H9 (cell line): Measurements from ENCODE around the gene KRT9. TPM values are rescaled to one million over a fixed set of nuclear protein-coding genes. Genes with fewer than 3 reads are reported as not detected.
A peak's percentile ranks its signal among the peaks of the same experiment; 100 is the strongest.
"Not testable (repeated sequence)": the region's sequence is repeated elsewhere in the genome, so short reads cannot be mapped to it uniquely, and the experiment has no call there.

Experiments used
- DNase-seq: peaks from one replicate; pipeline ENCODE4 v3.0.0-alpha.2; 2017
- H2AFZ ChIP-seq: one replicate; pipeline ENCODE4 v1.6.1; 2013; ENCODE audit warnings: mild to moderate bottlenecking, low read length, control low read depth, moderate library complexity
- H2AK5ac ChIP-seq: 2 replicates; pipeline ENCODE4 v1.6.1; 2013; ENCODE audit warnings: low read length, control low read depth, mixed read lengths; ENCODE audit not compliant: insufficient read length
- H2BK120ac ChIP-seq: one replicate; pipeline ENCODE4 v1.6.1; 2013; ENCODE audit warnings: low read depth, mild to moderate bottlenecking, low read length, control low read depth, inconsistent platforms; ENCODE audit not compliant: poor library complexity, severe bottlenecking
- H2BK12ac ChIP-seq: 2 replicates; pipeline ENCODE4 v1.6.1; 2013; ENCODE audit warnings: low read length, control low read depth, mixed read lengths, low read depth; ENCODE audit not compliant: insufficient read length
- H2BK15ac ChIP-seq: 2 replicates; pipeline ENCODE4 v1.6.1; 2013; ENCODE audit warnings: low read depth, low read length, control low read depth
- H2BK20ac ChIP-seq: one replicate; pipeline ENCODE4 v1.6.1; 2013; ENCODE audit warnings: low read depth, mild to moderate bottlenecking, low read length, control low read depth, inconsistent platforms; ENCODE audit not compliant: poor library complexity, severe bottlenecking
- H2BK5ac ChIP-seq: 2 replicates; pipeline ENCODE4 v1.6.1; 2013; ENCODE audit warnings: low read length, control low read depth, mixed read lengths; ENCODE audit not compliant: insufficient read length
- H3K14ac ChIP-seq: 2 replicates; pipeline ENCODE4 v1.6.1; 2013; ENCODE audit warnings: low read length, control low read depth; ENCODE audit not compliant: insufficient read depth
- H3K18ac ChIP-seq: 2 replicates; pipeline ENCODE4 v1.6.1; 2013; ENCODE audit warnings: low read depth, mild to moderate bottlenecking, mixed read lengths, low read length, control low read depth; ENCODE audit not compliant: insufficient read length
- H3K23ac ChIP-seq: 2 replicates; pipeline ENCODE4 v1.6.1; 2013; ENCODE audit warnings: low read length, control low read depth, mixed read lengths, low read depth; ENCODE audit not compliant: insufficient read length
- H3K23me2 ChIP-seq: 2 replicates; pipeline ENCODE4 v1.6.1; 2013; ENCODE audit warnings: low read depth, mild to moderate bottlenecking, mixed read lengths, low read length, control low read depth; ENCODE audit not compliant: insufficient read length, poor library complexity, severe bottlenecking
- H3K27ac ChIP-seq: 2 replicates; pipeline ENCODE4 v1.5.1; 2013; ENCODE audit warnings: low read length, control low read depth, mixed read lengths, low read depth; ENCODE audit not compliant: insufficient read length
- H3K27me3 ChIP-seq: 2 replicates; pipeline ENCODE4 v1.6.1; 2013; ENCODE audit warnings: low read length, control low read depth, inconsistent platforms; ENCODE audit not compliant: insufficient read depth
- H3K4ac ChIP-seq: 2 replicates; pipeline ENCODE4 v1.6.1; 2013; ENCODE audit warnings: low read depth, mild to moderate bottlenecking, control low read depth, inconsistent platforms, low read length, moderate library complexity
- H3K4me1 ChIP-seq: 2 replicates; pipeline ENCODE4 v1.6.1; 2013; ENCODE audit warnings: low read length, control low read depth, inconsistent platforms; ENCODE audit not compliant: insufficient read depth
- H3K4me2 ChIP-seq: 2 replicates; pipeline ENCODE4 v1.6.1; 2013; ENCODE audit warnings: low read length, control low read depth, mixed read lengths; ENCODE audit not compliant: insufficient read length, insufficient read depth
- H3K56ac ChIP-seq: 2 replicates; pipeline ENCODE4 v1.6.1; 2013; ENCODE audit warnings: low read depth, mild to moderate bottlenecking, mixed read lengths, low read length, control low read depth; ENCODE audit not compliant: insufficient read length
- H3K79me1 ChIP-seq: 2 replicates; pipeline ENCODE4 v1.6.1; 2013; ENCODE audit warnings: low read depth, mild to moderate bottlenecking, moderate library complexity, low read length, control low read depth, inconsistent platforms; ENCODE audit not compliant: insufficient read depth, poor library complexity, severe bottlenecking
- H3K79me2 ChIP-seq: 2 replicates; pipeline ENCODE4 v1.6.1; 2013; ENCODE audit warnings: low read length, control low read depth, inconsistent platforms; ENCODE audit not compliant: insufficient read depth
- H3K9ac ChIP-seq: 2 replicates; pipeline ENCODE4 v1.6.1; 2013; ENCODE audit warnings: low read length, control low read depth, mixed read lengths; ENCODE audit not compliant: insufficient read length; ENCODE audit errors: extremely low read depth
- H3K9me3 ChIP-seq: one replicate; pipeline ENCODE4 v1.6.1; 2013; ENCODE audit warnings: low read depth, low read length, inconsistent platforms; ENCODE audit not compliant: control insufficient read depth
- H3T11ph ChIP-seq: one replicate; pipeline ENCODE4 v1.6.1; 2013; ENCODE audit warnings: mild to moderate bottlenecking, low read length, control low read depth, inconsistent platforms
- H4K20me1 ChIP-seq: one replicate; pipeline ENCODE4 v1.6.1; 2013; ENCODE audit not compliant: control insufficient read depth, insufficient read length, insufficient read depth
- H4K5ac ChIP-seq: 2 replicates; pipeline ENCODE4 v1.6.1; 2013; ENCODE audit warnings: low read depth, mild to moderate bottlenecking, mixed read lengths, low read length, control low read depth; ENCODE audit not compliant: insufficient read length
- H4K8ac ChIP-seq: replicated peaks from 2 replicates; pipeline ENCODE4 v1.6.1; 2013; ENCODE audit warnings: low read length, control low read depth, mixed read lengths, low read depth; ENCODE audit not compliant: insufficient read length
- H4K91ac ChIP-seq: 2 replicates; pipeline ENCODE4 v1.6.1; 2013; ENCODE audit warnings: low read depth, mild to moderate bottlenecking, moderate library complexity, mixed read lengths, low read length, control low read depth; ENCODE audit not compliant: insufficient read length
- H3K27ac Mint-ChIP-seq, 3 experiments: 2 replicates in 2 of 3; 3 replicates in 1 of 3; pipeline ENCODE4 v1.8.0; 2020 to 2021; ENCODE audit warnings: mixed read lengths in 3 of 3, mild to moderate bottlenecking in 1 of 3, moderate library complexity in 1 of 3
- H3K27me3 Mint-ChIP-seq: 2 replicates; pipeline ENCODE4 v1.8.0; 2021; ENCODE audit warnings: low read depth, mild to moderate bottlenecking, moderate library complexity, mixed read lengths
- H3K36me3 Mint-ChIP-seq, 3 experiments: 2 replicates in 2 of 3; 3 replicates in 1 of 3; pipeline ENCODE4 v1.8.0; 2020 to 2021; ENCODE audit warnings: low read depth in 3 of 3, mixed read lengths in 3 of 3; ENCODE audit not compliant: insufficient read depth in 1 of 3
- H3K4me1 Mint-ChIP-seq, 2 experiments: 2 replicates each; pipeline ENCODE4 v1.8.0; 2020; ENCODE audit warnings: mixed read lengths in 2 of 2
- H3K4me3 Mint-ChIP-seq, 2 experiments: 2 replicates in 1 of 2; 3 replicates in 1 of 2; pipeline ENCODE4 v1.8.0; 2020 to 2021; ENCODE audit warnings: mild to moderate bottlenecking in 2 of 2, mixed read lengths in 2 of 2, moderate library complexity in 1 of 2
- H3K9me3 Mint-ChIP-seq, 2 experiments: 2 replicates in 1 of 2; 3 replicates in 1 of 2; pipeline ENCODE4 v1.8.0; 2020; ENCODE audit warnings: mild to moderate bottlenecking in 2 of 2, mixed read lengths in 2 of 2, moderate library complexity in 1 of 2
- WGBS: extraction: QIAGEN DNeasy Blood & Tissue Kit; methylation state at CpG from one replicate; pipeline ENCODE4 v1.1.7; 2013; ENCODE audit warnings: missing lambda C conversion rate, low lambda C conversion rate, mixed read lengths; ENCODE audit not compliant: insufficient read length; ENCODE audit errors: extremely low coverage; 5-methylcytosine and 5-hydroxymethylcytosine counted together
- total RNA-seq: library from RNA; stranded (reverse); gene quantifications from 2 replicates; pipeline ENCODE4 v1.2.1, GENCODE V29; 2021
- TF ChIP-seq, protein P1 (sequence below): fragments of 200-600 bp; sonication (generic); conservative IDR thresholded peaks from 3 replicates; pipeline ENCODE4 v1.8.0; 2021; ENCODE audit warnings: antibody characterized with exemption, mild to moderate bottlenecking

Gene KRT9
- total RNA-seq, 1 experiment from 2014 or later, result not detected

DNA sequence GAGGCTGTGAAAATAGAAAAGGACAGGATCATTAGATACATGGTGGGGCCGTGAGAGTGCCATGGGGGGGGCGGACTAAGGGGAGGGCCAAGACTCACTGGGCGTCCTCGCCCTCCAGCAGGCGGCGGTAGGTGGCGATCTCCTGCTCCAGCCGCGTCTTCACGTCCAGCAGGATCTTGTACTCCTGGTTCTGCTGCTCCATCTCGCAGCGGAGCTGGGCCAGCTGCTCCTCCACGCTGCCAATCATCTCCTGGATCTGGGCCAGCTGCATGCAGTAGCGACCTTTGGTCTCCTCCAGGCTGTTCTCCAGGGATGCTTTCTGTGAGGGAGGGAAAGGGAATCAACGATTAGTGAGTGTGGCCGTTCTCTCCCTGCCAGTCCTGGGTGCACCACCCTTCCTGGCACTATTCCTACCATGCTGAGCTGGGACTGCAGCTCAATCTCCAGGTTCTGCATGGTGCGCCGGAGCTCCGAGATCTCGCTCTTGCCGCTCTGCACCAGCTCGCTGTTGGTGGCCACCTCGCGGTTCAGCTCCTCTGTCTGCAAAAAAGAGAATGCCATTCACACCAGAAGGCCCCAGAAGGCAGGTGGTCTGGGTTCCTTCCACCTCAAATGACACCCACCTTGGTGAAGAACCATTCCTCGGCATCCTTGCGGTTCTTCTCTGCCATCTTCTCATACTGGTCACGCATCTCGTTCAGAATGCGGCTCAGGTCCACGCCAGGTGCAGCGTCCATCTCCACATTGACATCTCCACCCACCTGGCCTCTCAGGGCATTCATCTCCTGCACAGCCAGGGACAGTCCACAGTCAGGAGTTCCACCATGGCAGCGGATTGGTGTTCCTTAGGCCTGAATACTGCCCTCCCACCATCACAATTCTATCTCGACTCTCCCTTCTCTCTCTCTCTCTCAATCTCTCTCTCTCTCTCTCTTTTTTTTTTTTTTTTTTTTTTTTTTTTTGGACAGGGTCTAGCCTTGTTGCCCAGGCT lies 11.6 kb upstream of the KRT9 start:
- no CpG with 5 or more reads among the region's 33 CpGs for WGBS
- no peaks in the 10 kb centered on the region for H3K27me3 ChIP-seq
- H2BK5ac ChIP-seq, result no peak overlapping the region
- Mint-ChIP-seq H3K4me3 (no peak overlapping the region), H3K9me3 (peaks cover 0 to 4% of the 10 kb centered on the region in 2 experiments; a peak in 1 of 5 replicates), H3K27me3 (peaks cover 26% of the 10 kb centered on the region), H3K27ac (no peak overlapping the region; a peak in 1 of 7 replicates), H3K36me3 (no peaks in the 10 kb centered on the region; a peak in 1 of 7 replicates), H3K4me1 (peaks cover 15 to 21% of the 10 kb centered on the region in 2 experiments)
- no peak overlapping the region for H4K5ac ChIP-seq
- no peak overlapping the region for H3K14ac ChIP-seq
- no peak overlapping the region for H2BK15ac ChIP-seq
- H3K18ac ChIP-seq, result no peak overlapping the region
- no peaks in the 10 kb centered on the region for H3K9me3 ChIP-seq
- no peaks in the 10 kb centered on the region for H3K79me2 ChIP-seq
- H4K20me1 ChIP-seq, result no peaks in the 10 kb centered on the region
- H3K4me1 ChIP-seq, result no peaks in the 10 kb centered on the region; the same call in 1 of the 2 replicates
- no peak overlapping the region for H3K56ac ChIP-seq
- H3K79me1 ChIP-seq, result no peaks in the 10 kb centered on the region
- H2BK12ac ChIP-seq, result no peak overlapping the region
- H3K4me2 ChIP-seq, result no peak overlapping the region
- no peak overlapping the region for H3T11ph ChIP-seq
- no peak overlapping the region for H2BK20ac ChIP-seq
- H3K23me2 ChIP-seq, result no peaks in the 10 kb centered on the region
- TF ChIP-seq, protein P1, sequence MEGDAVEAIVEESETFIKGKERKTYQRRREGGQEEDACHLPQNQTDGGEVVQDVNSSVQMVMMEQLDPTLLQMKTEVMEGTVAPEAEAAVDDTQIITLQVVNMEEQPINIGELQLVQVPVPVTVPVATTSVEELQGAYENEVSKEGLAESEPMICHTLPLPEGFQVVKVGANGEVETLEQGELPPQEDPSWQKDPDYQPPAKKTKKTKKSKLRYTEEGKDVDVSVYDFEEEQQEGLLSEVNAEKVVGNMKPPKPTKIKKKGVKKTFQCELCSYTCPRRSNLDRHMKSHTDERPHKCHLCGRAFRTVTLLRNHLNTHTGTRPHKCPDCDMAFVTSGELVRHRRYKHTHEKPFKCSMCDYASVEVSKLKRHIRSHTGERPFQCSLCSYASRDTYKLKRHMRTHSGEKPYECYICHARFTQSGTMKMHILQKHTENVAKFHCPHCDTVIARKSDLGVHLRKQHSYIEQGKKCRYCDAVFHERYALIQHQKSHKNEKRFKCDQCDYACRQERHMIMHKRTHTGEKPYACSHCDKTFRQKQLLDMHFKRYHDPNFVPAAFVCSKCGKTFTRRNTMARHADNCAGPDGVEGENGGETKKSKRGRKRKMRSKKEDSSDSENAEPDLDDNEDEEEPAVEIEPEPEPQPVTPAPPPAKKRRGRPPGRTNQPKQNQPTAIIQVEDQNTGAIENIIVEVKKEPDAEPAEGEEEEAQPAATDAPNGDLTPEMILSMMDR, result peak; percentile 45; the same call in 2 of the 3 replicates
- H4K91ac ChIP-seq, result no peak overlapping the region
- no peak overlapping the region for H3K27ac ChIP-seq
- no peak overlapping the region for H3K23ac ChIP-seq
- no peak for DNase-seq
- no peak overlapping the region for H4K8ac ChIP-seq
- no peak overlapping the region for H3K9ac ChIP-seq
- no peak overlapping the region for H2AFZ ChIP-seq
- no peak overlapping the region for H2BK120ac ChIP-seq
- H2AK5ac ChIP-seq, result no peak overlapping the region
- no peak overlapping the region for H3K4ac ChIP-seq

DNA sequence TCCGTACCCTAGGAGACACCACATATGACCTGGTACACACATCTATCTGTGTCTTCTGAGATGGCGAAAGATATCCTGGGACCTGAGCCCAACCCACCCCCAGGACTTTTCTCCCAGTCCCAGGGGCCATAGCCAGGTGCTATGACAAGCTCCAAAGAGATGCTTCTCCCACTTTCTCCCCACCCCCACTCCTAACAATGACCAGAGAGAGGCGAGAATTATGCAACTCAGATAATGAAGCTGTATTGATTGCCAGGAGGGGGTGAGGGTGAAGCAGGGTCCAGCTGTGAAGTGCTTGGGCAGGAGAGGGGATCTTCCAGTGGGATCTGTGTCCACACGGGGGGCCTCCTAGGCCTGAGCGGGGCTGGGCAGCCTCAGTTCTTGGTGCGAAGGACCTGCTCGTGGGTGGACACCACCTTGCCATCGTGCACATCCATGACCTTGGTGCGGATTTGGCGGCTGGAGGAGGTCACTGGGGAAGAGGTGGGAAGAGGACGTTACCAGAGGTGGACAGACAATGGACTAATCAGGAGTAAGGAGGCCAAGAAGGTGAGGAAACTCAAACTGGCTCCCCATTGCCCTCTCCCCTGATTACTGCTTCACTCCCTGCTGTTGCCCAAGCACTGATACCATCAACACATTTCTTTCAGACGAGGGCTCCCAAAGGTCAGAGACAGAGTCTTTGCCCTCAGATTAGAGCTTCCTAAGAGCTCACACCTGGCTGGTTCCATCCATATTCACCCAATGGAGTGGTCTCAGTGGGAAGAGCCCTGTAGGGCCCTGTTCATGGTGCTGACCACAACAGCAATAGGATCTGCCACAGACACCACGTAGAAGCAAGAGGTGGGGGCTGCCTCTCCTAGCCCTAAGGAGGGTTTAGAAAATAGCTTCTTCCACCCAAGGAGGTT lies 10.5 kb upstream of the KRT9 start:
- H3K56ac ChIP-seq, H2AK5ac ChIP-seq, H3K23me2 ChIP-seq, DNase-seq, H2BK20ac ChIP-seq, H2BK12ac ChIP-seq, H3K79me2 ChIP-seq, H3K18ac ChIP-seq, H3K36me3 Mint-ChIP-seq, H3K27ac ChIP-seq, H2BK5ac ChIP-seq, H3K4ac ChIP-seq, H3K27me3 ChIP-seq, H3K79me1 ChIP-seq, H4K91ac ChIP-seq, H2BK15ac ChIP-seq, H4K20me1 ChIP-seq, H3K4me1 ChIP-seq, H3K9me3 Mint-ChIP-seq, H3K27ac Mint-ChIP-seq, H3K4me2 ChIP-seq, H3T11ph ChIP-seq, H3K9me3 ChIP-seq, H4K5ac ChIP-seq, H2AFZ ChIP-seq, H3K4me3 Mint-ChIP-seq, H3K14ac ChIP-seq, H4K8ac ChIP-seq, H3K9ac ChIP-seq, H2BK120ac ChIP-seq, H3K23ac ChIP-seq: not testable (repeated sequence)
- peaks cover 28% of the 10 kb centered on the region for H3K27me3 Mint-ChIP-seq
- WGBS, result no CpG with 5 or more reads among the region's 13 CpGs
- peaks cover 15 to 21% of the 10 kb centered on the region in 2 experiments for H3K4me1 Mint-ChIP-seq
